Renal pelvis (tissue), 12 donors: ENCODE measurements around the gene CCDC106. TPM values are rescaled to one million over a fixed set of nuclear protein-coding genes. Genes with fewer than 3 reads are reported as not detected.
A peak's percentile ranks its signal among the peaks of the same experiment; 100 is the strongest.

ENCODE experiments used
- DNase-seq: peaks from one replicate; pipeline ENCODE4 v3.0.0-alpha.2; 2013
- long read RNA-seq, 16 experiments: transcript quantifications; one replicate each; lab custom pipeline, GENCODE V29; 2026
- polyA plus RNA-seq, 3 donors: library from polyadenylated mRNA; unstranded; fragments of 120-200 nt; gene quantifications; one replicate each; pipeline ENCODE4 v1.2.1, GENCODE V29; 2013; ENCODE audit not compliant: insufficient read length in 3 of 3

CCDC106 gene
- 10 to 100 TPM; 28.0 to 30.2 (median 28.2) TPM for polyA plus RNA-seq
- long read RNA-seq, donor 1, partial matches to known transcripts, result 0 of 4 reads
- long read RNA-seq, donor 1, other reads (novel, unspliced or antisense), result 0 of 4 reads
- long read RNA-seq, donor 2, transcript CCDC106-202 (5 exons, 2,162 nt), result major isoform, 11 of 17 reads
- long read RNA-seq, donor 2, transcript CCDC106-201 (6 exons, 1,546 nt), result minor isoform, 5 of 17 reads
- long read RNA-seq, donor 2, partial matches to known transcripts, result 0 of 17 reads
- long read RNA-seq, donor 2, other reads (novel, unspliced or antisense), result 0 of 17 reads
- long read RNA-seq, donor 3, partial matches to known transcripts, result 0 of 7 reads
- long read RNA-seq, donor 3, other reads (novel, unspliced or antisense), result 0 of 7 reads
- long read RNA-seq, donor 4, transcript CCDC106-201 (6 exons, 1,546 nt), result major isoform, 5 of 13 reads
- long read RNA-seq, donor 4, partial matches to known transcripts, result 5 of 13 reads
- long read RNA-seq, donor 4, other reads (novel, unspliced or antisense), result 0 of 13 reads
- long read RNA-seq, donor 5, partial matches to known transcripts, result 0 of 2 reads
- long read RNA-seq, donor 5, other reads (novel, unspliced or antisense), result 0 of 2 reads
- long read RNA-seq, donor 6, partial matches to known transcripts, result 0 of 4 reads
- long read RNA-seq, donor 6, other reads (novel, unspliced or antisense), result 0 of 4 reads
- long read RNA-seq, donor 7, transcript CCDC106-201 (6 exons, 1,546 nt), result major isoform, 7 of 28 reads
- long read RNA-seq, donor 7, partial matches to known transcripts, result 14 of 28 reads
- long read RNA-seq, donor 7, other reads (novel, unspliced or antisense), result 0 of 28 reads
- long read RNA-seq, donor 8, partial matches to known transcripts, result 0 of 2 reads
- long read RNA-seq, donor 8, other reads (novel, unspliced or antisense), result 0 of 2 reads
- long read RNA-seq, donor 9, transcript CCDC106-202 (5 exons, 2,162 nt), result major isoform, 5 of 18 reads
- long read RNA-seq, donor 9, partial matches to known transcripts, result 6 of 18 reads
- long read RNA-seq, donor 9, other reads (novel, unspliced or antisense), result 0 of 18 reads
- long read RNA-seq, donor 10, transcript CCDC106-202 (5 exons, 2,162 nt), result major isoform, 5 of 13 reads
- long read RNA-seq, donor 10, partial matches to known transcripts, result 5 of 13 reads
- long read RNA-seq, donor 10, other reads (novel, unspliced or antisense), result 0 of 13 reads
- long read RNA-seq, donor 11, partial matches to known transcripts, result 10 of 12 reads
- long read RNA-seq, donor 11, other reads (novel, unspliced or antisense), result 0 of 12 reads
- long read RNA-seq, donor 12, transcript CCDC106-202 (5 exons, 2,162 nt), result major isoform, 10 of 15 reads
- long read RNA-seq, donor 12, partial matches to known transcripts, result 0 of 15 reads
- long read RNA-seq, donor 12, other reads (novel, unspliced or antisense), result 0 of 15 reads
- long read RNA-seq, donor 13, partial matches to known transcripts, result 6 of 7 reads
- long read RNA-seq, donor 13, other reads (novel, unspliced or antisense), result 0 of 7 reads
- long read RNA-seq, donor 14, transcript CCDC106-202 (5 exons, 2,162 nt), result major isoform, 7 of 38 reads
- long read RNA-seq, donor 14, partial matches to known transcripts, result 31 of 38 reads
- long read RNA-seq, donor 14, other reads (novel, unspliced or antisense), result 0 of 38 reads
- long read RNA-seq, donor 15, transcript CCDC106-202 (5 exons, 2,162 nt), result minor isoform, 5 of 11 reads
- long read RNA-seq, donor 15, transcript CCDC106-201 (6 exons, 1,546 nt), result major isoform, 6 of 11 reads
- long read RNA-seq, donor 15, partial matches to known transcripts, result 0 of 11 reads
- long read RNA-seq, donor 15, other reads (novel, unspliced or antisense), result 0 of 11 reads
- long read RNA-seq, donor 16, transcript CCDC106-202 (5 exons, 2,162 nt), result major isoform, 6 of 21 reads
- long read RNA-seq, donor 16, partial matches to known transcripts, result 10 of 21 reads
- long read RNA-seq, donor 16, other reads (novel, unspliced or antisense), result 0 of 21 reads

DNA sequence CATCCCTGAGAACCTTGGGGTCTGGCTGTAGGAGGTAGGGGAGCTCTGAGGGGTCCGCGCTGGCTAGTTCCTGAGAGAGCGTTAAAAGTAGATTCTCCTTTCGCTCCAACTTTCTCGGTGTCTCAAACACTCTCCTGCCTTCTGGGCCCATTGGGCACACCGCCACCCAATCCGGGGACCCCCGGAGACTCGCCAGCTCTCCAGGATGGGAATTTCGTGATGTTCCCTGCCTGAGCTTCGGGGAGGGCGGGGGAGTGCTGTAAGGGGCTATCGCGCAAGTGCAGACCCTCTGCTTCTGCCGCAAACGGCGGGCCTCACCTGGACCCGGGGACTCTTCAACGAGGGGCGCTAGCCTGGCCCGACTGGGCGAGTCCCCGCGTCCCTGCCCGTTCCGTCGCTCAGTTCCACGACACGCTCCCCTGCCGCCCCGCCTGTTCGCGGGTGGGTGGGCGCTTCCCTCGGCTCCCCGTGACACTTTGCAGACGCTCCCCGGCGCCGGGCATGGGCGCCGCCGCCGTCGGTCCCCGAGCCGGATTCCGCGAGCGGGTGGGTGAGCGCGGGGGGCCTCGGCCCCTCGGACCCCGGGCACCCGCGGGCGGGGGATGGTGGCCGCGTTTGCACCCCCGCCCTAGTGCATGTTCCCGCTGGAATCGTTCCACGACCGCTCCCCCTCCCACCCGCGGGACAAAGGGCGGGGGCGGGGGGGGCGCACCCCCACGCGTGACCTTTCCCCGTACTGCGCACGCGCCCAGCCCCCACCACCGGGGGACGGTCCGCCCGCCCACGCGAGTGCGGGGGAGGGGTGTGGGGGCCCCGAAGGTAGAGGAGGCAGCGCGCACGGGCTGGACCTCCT lies at the start of gene CCDC106:
TSS of gene CCDC106 (plus strand) at position 481 of the 853 bp plus-strand sequence. CDS start 835 bp downstream, outside the sequence.
- DNase-seq, result peak; percentile 77

DNA sequence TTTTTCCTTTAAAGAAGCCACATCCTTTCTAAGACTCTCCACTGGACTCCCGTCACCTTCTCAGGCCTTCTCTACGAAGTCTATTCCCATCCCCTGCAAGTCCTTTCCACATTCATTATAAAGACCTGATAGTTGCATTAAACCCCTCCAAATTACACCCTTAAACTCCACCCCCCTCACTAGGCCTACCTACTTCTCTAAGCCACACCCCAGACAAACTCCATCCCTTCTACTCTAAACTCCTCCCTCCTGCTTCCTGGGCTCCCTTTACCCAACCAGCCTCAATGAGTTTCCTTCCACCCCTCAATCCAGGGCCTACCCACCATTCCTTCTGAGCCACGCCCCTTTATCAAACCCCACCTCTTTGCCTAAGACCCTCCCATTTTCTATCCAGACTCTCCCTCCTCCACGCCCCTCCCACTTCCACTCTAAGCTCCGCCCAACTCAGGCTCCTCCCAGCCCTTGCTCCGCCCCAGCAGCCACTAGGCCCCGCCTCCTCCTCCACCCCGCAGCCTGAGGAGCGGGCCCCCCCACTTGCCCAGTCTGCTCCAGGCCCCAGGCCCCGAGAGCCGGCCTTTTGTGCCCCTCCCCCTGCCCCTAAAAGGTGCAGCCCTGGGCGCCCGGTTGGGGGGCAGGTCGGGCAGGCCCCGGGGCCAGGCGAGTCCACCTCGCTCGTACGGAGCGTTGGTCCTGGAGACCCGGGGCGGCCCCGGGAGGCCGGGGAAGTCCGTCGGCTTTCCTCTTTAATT lies 49.1 kb upstream of the CCDC106 start:
- peak; percentile 90 for DNase-seq

DNA sequence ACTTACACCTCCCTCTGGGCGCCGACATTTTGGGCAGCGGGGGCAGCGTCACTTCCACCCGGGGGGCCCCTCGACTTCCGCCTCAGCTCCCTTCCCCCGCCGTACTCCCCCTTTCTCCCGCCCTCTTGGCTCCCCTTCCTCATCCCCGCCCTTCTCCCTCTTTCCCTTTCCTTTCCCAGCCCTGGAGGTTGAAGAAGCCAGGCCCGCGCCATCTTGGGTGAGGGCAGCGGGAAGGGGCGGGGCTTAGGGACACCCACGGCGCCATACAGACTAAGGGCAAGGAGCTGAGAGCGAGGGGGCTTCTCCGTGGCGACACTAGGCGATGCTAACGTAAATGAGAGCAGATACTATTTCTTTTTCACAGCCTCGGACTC lies 48.6 kb upstream of the CCDC106 start, which contains the start of gene FIZ1:
TSS of gene FIZ1 (minus strand) at position 50 of the 374 bp plus-strand sequence. CDS start 1,652 bp downstream, outside the sequence.
- peak; percentile 100 for DNase-seq

DNA sequence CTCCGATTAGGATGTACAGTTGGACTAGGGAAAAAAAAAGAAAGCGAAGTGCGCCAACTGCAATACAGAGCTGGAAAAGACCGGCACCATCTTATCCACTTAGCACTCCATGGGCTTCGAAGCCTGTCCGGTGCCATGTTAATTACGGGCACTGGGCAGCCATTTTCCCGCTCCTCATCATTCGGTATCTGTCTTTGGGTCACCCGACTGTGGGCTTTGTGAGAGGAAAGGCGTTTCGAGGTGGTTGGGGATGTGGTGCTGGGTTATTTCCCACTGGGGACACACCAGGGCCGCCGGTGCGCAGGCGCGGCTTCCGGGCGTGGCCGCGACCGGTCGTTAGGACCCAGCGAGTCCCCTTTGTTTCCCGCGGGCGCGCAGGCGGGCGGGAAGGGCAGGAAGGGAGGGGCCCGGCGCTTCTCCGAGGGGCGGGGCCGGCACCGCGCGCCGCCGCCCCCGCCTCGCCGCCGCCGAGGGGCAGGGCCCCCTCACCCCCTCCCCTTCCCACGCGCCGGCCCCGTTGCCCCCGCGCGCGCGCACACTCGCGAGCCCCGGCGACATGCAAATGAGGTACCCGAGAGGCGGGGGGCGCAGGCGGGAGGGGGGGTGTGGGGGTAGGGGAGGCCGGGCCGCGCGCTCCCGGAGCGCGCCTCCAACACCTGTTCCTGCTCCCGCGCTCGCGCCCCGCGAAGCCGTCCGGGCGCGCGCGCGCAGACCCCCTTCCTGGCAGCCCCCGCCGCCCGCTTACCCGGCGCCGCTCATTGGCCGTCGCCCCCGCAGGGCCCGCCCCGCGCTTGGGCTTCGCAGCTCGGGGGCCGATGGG lies 48.0 kb upstream of the CCDC106 start, which contains the start of gene ZNF524:
TSS of gene ZNF524 (plus strand) at position 447 of the 820 bp plus-strand sequence. CDS start 1,825 bp downstream, outside the sequence.
- DNase-seq, result peak; percentile 93

DNA sequence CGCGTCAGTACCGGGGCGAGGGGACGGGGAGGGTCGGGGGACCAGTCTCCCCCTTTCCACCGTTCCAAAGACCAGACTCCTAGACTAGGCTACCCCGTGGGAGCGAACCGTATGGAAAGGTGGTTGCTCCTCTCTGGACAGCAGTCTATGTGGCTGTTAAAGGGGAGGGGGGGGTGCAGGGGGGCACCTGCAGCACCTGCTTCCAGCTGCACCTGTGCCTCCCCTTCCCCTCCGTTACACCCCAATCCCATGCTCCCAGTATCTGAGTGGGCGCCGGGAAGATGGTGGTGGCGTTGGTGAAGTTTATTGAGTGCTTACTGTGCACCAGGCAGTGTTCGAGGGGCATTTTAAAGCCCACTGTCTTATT lies 47.4 kb upstream of the CCDC106 start:
- no peak for DNase-seq

DNA sequence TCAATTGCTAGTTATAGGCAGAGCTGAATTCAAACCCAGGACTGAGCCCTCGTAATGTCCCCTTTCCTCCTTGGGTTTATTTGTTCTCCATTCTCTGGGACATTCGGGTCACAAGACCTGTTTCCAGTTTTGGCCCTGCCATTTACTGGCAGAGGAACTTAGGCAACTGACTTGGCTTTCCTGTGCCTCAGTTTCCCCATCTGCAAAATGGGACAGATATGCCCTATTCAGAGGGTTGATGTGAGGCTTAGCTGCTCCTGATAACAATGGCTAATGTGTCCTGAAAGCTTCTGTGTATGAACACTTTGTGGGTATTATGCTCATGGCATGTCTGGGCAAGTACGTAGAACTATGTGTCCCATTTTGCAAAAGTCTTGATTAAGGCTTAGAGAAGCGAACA lies 46.9 kb upstream of the CCDC106 start:
- DNase-seq, result no peak

DNA sequence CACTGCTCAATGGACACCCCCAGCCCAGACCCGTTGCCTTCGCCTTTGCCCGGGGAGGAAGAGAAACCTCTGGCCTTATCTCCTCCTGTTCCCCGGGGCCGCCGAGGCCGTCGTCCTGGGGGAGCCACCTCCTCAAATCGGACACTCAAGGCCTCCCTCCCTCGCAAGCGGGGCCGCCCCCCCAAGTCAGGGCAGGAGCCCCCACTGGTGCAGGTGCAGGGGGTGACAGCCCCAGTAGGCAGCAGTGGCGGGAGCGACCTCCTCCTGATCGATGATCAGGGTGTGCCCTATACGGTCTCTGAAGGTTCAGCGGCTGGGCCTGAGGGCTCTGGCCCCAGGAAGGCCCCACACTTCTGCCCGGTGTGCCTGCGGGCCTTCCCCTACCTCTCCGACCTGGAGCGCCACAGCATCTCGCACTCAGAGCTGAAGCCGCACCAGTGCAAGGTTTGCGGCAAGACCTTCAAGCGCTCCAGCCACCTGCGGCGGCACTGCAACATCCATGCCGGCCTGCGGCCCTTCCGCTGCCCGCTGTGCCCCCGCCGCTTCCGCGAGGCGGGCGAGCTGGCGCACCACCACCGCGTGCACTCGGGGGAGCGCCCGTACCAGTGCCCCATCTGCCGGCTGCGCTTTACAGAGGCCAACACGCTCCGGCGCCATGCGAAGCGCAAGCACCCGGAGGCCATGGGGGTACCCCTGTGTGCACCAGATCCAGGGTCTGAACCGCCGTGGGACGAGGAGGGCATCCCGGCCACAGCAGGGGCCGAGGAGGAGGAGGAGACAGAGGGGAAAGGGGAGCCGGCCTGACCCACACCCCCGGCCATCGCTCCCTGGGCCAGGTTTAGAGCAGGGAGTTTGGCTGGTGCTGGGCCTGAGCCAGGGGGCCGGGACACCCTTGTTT lies 45.7 kb upstream of the CCDC106 start:
- DNase-seq, result no peak

DNA sequence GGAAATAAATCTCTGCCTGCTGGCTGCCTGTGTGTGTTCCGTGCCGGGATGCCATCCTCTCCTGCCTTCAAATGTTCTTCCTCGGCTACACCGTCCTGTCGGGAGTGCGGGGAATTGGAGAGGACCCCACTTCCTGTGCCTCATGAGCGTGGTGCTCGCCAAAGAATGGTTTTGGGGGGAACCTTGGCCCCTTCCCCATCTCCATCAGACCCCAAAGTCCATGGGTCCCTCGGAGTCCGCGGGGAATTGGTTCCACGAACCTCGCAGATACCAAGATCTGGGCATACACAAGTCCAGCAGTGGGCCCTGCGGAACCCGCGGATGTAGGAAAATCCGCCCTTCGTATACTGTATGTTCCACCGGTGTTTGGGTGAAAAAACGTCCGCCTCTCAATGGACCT lies 44.9 kb upstream of the CCDC106 start:
- no peak for DNase-seq

DNA sequence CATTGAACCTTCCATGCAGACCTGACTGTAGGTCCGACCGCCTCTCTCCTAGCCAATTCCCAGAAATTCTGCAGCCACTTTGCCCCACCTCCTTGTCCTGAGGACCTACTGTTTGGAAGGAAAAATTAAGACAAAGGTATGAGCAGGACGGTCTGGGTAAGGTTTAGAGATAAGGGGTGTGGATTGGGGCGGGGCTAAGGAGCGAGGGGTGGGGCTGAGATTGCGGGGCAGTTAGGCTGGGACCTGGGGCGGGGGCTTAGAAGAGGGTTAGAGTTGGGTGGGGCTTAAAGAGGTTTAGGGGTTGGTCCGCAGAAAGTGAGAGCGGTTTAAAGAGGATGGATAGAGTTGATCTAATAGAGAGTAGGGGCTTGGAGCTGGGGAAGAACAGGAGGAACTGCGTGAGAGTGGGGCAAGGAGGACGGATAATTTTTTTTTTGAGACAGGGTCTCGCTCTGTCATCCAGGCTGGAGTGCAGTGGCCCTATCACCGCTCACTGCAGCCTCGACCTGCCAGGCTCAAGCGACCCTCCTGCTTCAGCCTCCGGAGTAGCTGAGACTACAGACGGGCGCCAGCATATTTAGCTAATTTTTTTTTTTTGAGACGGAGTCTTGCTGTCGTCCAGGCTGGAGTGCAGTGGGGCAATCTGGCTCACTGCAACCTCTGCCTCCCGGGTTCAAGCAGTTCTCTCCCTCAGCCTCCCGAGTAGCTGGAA lies 44.3 kb upstream of the CCDC106 start:
- DNase-seq, result no peak

DNA sequence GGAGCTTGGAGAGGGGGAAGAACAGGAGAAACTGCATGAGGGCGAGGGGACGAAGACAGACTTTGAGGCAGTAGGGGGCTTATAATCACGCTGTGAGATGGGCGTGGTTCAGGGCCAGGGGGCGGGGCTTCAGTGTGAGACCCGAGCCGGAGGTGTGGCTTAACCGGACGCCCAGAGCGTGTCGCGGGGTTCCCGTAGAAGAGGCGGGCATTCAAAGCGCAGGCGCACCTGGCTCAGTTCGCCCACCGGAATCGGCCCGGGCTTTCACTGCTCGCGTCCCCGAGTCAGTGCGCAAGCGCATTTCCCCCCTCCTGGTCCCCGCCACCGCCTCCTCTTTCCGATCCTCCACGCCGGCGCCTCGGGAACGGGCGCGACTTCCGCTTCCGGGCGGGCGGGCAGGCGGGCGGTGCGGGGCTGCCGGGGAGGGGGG lies 42.8 kb upstream of the CCDC106 start:
- DNase-seq, result peak; percentile 97

DNA sequence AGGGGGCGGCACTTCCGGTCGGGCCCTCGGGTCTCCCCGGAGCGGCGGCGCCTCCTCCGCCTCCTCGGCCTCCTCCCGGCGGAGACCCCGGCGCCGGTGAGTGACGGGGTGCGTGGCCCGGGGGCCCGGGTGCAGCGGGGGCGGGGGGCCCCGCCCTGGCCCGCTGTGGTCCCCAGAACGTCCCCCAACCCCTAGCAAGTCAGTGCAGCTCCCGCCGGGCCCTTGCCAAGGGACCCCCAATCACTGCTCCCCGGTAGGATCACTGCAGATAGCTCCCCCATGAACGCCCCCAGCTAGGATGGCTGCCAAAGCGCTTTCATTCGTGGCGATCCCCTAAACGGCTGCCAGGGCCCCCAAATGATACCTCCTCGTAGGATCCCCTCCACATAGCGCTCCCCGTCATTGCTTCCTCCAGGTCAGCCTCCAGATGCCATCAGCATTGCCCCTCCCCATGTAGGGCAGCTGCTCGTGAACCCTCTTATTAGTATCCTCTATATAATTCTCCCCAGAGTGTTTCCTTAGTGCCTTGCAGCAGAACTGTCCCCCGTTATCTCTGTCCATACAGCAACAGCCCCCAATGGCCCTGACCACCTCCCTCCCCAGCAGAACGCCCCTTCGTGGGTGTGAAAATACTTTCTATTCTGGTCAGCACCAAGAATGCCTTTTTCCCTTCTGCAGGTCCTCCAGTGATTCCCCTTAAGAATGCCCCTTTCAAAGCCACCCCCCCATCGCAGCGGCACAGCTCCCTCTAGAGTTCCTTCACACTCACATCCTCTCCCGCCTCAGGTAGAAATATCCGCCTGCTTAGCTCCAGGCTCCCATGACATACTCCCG lies 42.2 kb upstream of the CCDC106 start, which contains the start of gene ZNF865:
TSS of gene ZNF865 (plus strand) at position 11 of the 834 bp plus-strand sequence. CDS start 7,972 bp downstream, outside the sequence.
- peak; percentile 87 for DNase-seq

DNA sequence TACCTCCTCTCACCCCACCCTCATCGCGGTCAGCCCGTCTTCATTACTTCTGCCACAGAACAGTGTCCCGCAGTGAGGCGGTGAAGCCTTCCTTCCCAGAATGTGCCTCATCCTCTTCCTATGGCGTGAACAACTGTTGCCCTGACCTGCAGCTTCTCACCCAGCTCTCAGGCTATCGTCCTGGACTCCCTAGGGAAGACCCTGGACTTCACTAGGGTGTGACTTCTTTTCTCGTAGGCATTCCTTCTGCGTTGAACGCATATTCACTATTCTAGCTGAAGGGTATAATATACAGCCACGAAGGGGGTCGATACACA lies 41.6 kb upstream of the CCDC106 start:
- no peak for DNase-seq

DNA sequence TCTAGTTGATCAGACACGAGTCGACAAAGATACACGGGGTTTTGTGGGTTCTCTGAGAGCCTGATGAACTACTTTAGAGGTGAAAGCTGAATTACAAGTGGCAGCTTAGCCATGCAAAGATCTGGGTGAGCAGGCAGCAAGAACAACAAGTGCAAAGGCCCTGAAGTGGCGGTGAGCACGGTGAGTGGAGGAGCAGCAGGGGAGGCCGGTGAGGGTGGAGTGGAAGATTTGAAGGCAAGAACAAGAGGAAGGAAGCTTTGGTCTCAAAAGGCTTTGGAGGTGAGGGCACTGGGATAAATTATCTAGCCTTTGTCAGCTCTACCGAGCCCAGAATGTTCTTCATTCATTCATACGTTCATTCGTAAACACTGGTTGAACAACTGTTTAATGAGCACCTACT lies 41.2 kb upstream of the CCDC106 start:
- DNase-seq, result no peak

DNA sequence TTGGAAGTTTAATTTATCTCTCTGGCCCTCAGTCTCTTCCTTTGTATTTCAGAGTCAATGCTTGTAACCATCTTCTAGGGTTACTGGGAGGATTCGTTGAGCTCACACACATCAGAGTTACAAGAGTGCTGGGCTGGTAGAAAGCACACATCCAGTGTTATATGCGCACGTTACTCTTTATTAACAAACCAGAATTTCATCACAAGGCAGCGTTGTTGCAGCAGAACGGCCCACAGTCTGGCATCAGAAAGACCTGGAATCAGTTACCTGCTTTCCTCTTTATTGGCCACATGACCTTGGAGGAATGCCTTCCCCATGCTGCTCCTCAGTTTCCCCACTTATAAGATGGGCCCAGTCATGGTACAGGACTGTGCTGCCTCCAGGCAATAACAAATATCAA lies 38.7 kb upstream of the CCDC106 start:
- DNase-seq, result no peak
